HG03342 (cell line): ENCODE measurements around the gene PRMT2.
A peak's percentile ranks its signal among the peaks of the same experiment; 100 is the strongest.

Source experiments
- ATAC-seq: cut with Tn5 transposase; IDR thresholded peaks from one replicate; pipeline ENCODE4 v1.9.1; 2021; ENCODE audit warnings: mild to moderate bottlenecking, moderate library complexity; ENCODE audit not compliant: unreplicated experiment

PRMT2 gene

GRCh38 chr21:46635324-46636180, at the start of gene PRMT2:
PRMT2 (plus strand) TSS chr21:46635674; CDS start chr21:46636952, 1,278 bp downstream.
- ATAC-seq: peak; percentile 86

- no peak for ATAC-seq
These were observed 41.2 kb upstream of the PRMT2 start for GRCh38 chr21:46594276-46594675.

GRCh38 chr21:46596201-46596600, 39.3 kb upstream of the PRMT2 start:
- no peak for ATAC-seq

- no peak for ATAC-seq
These were observed 38.4 kb upstream of the PRMT2 start for GRCh38 chr21:46597031-46597430.

- ATAC-seq: no peak
These were observed 37.6 kb upstream of the PRMT2 start for GRCh38 chr21:46597896-46598343.

- no peak for ATAC-seq
These were observed 36.6 kb upstream of the PRMT2 start for GRCh38 chr21:46598581-46599572.

GRCh38 chr21:46600305-46600704, 35.2 kb upstream of the PRMT2 start:
- ATAC-seq: no peak

GRCh38 chr21:46600978-46601377, 34.5 kb upstream of the PRMT2 start:
- ATAC-seq: no peak

- no peak for ATAC-seq
These were observed 32.2 kb upstream of the PRMT2 start for GRCh38 chr21:46603228-46603627.

GRCh38 chr21:46604329-46604974, 31.0 kb upstream of the PRMT2 start:
- ATAC-seq: no peak

GRCh38 chr21:46604975-46605766, 30.3 kb upstream of the PRMT2 start, which contains the start of gene S100B:
S100B (minus strand) TSS chr21:46605082; CDS start chr21:46602415, 2,667 bp downstream.
- ATAC-seq: no peak

- peak; percentile 54 for ATAC-seq
These were observed 29.6 kb upstream of the PRMT2 start for GRCh38 chr21:46605767-46606426.

- ATAC-seq: no peak
These were observed 29.1 kb upstream of the PRMT2 start for GRCh38 chr21:46606427-46606813.

GRCh38 chr21:46607636-46608035, 27.8 kb upstream of the PRMT2 start:
- no peak for ATAC-seq

GRCh38 chr21:46608672-46609111, 26.8 kb upstream of the PRMT2 start:
- ATAC-seq: peak; percentile 46

- ATAC-seq: no peak
These were observed 25.3 kb upstream of the PRMT2 start for GRCh38 chr21:46610018-46610701.

- ATAC-seq: no peak
These were observed 22.1 kb upstream of the PRMT2 start for GRCh38 chr21:46613391-46613790.

GRCh38 chr21:46616050-46616449, 19.4 kb upstream of the PRMT2 start:
- no peak for ATAC-seq

- ATAC-seq: no peak
These were observed 18.8 kb upstream of the PRMT2 start for GRCh38 chr21:46616656-46617055.
